Myocyte (in vitro differentiated cells): Measurements from ENCODE around the gene ENTPD6. TPM values are rescaled to one million over a fixed set of nuclear protein-coding genes. Genes with fewer than 3 reads are reported as not detected.

Experiments used
- DNase-seq: peaks from one replicate; pipeline ENCODE4 v3.0.0-alpha.2; 2012; ENCODE audit warnings: low read depth
- total RNA-seq: library from RNA; depleted of rRNA; stranded (reverse); fragments of >200 nt; gene quantifications from 2 replicates; pipeline ENCODE4 v1.2.3, GENCODE V29; 2014

ENTPD6 gene
- total RNA-seq, 1 donor from 2014 or later, result 43.2 TPM

- DNase-seq, result no peak
These were observed 12.5 kb downstream of the ENTPD6 start for GRCh38 chr20:25207960-25208534.

- no peak for DNase-seq
These were observed 13.9 kb downstream of the ENTPD6 start for GRCh38 chr20:25209400-25209799.

- DNase-seq, result no peak
These were observed 14.4 kb downstream of the ENTPD6 start for GRCh38 chr20:25209911-25210310.

- no peak for DNase-seq
These were observed 15.8 kb downstream of the ENTPD6 start for GRCh38 chr20:25211273-25211672.

- DNase-seq, result no peak
These were observed 16.7 kb downstream of the ENTPD6 start for GRCh38 chr20:25212242-25212641.

GRCh38 chr20:25213566-25214425 lies 18.3 kb downstream of the ENTPD6 start:
- DNase-seq, result no peak

GRCh38 chr20:25214426-25214790 lies 18.9 kb downstream of the ENTPD6 start:
- no peak for DNase-seq

- DNase-seq, result no peak
These were observed 19.3 kb downstream of the ENTPD6 start for GRCh38 chr20:25214819-25215218.

GRCh38 chr20:25215521-25215920 lies 20.0 kb downstream of the ENTPD6 start:
- no peak for DNase-seq

GRCh38 chr20:25216199-25216945 lies 20.9 kb downstream of the ENTPD6 start:
- DNase-seq, result no peak

- no peak for DNase-seq
These were observed 21.9 kb downstream of the ENTPD6 start for GRCh38 chr20:25217161-25218108.

GRCh38 chr20:25218109-25218486 lies 22.6 kb downstream of the ENTPD6 start:
- no peak for DNase-seq

GRCh38 chr20:25218492-25218891 lies 23.0 kb downstream of the ENTPD6 start:
- DNase-seq, result no peak

GRCh38 chr20:25219365-25219764 lies 23.9 kb downstream of the ENTPD6 start:
- DNase-seq, result no peak

GRCh38 chr20:25220021-25220730 lies 24.7 kb downstream of the ENTPD6 start:
- DNase-seq, result no peak

- DNase-seq, result no peak
These were observed 25.5 kb downstream of the ENTPD6 start for GRCh38 chr20:25220810-25221591.

GRCh38 chr20:25221592-25222460 lies 26.3 kb downstream of the ENTPD6 start:
- no peak for DNase-seq

- no peak for DNase-seq
These were observed 27.1 kb downstream of the ENTPD6 start for GRCh38 chr20:25222461-25223178.
